HL-60 (cell line): ENCODE results near the gene AQP12A.
"Not testable (repeated sequence)": the region's sequence is repeated elsewhere in the genome, so short reads cannot be mapped to it uniquely, and the experiment has no call there.

Source experiments
- DNase-seq, 2 experiments: peaks; one replicate each; pipeline ENCODE4 v3.0.0-alpha.2; 2010 to 2020; ENCODE audit warnings: low read depth in 1 of 2, low spot score in 1 of 2
- H3K27ac ChIP-seq: fragments of 250-450 bp; sonication (Bioruptor Pico); replicated peaks from 2 replicates; pipeline ENCODE4 v1.5.1; 2020; ENCODE audit warnings: mild to moderate bottlenecking, moderate library complexity
- H3K27me3 ChIP-seq: fragments of 250-450 bp; sonication (Bioruptor Pico); 2 replicates; pipeline ENCODE4 v1.5.1; 2021; ENCODE audit warnings: mild to moderate bottlenecking, moderate library complexity; ENCODE audit not compliant: insufficient read depth, poor library complexity, severe bottlenecking
- H3K4me3 ChIP-seq: replicated peaks from 2 replicates; pipeline ENCODE4 v1.5.1; 2011; ENCODE audit warnings: mild to moderate bottlenecking, control low read depth, low read length; ENCODE audit not compliant: insufficient read depth
- GABPA ChIP-seq: IDR thresholded peaks from 2 replicates; pipeline ENCODE4 v1.6.1; 2012; ENCODE audit warnings: low read depth
- POLR2AphosphoS5 ChIP-seq: IDR thresholded peaks from 2 replicates; pipeline ENCODE4 v1.6.1; 2012; ENCODE audit warnings: low read depth
- REST ChIP-seq: IDR thresholded peaks from 2 replicates; pipeline ENCODE4 v1.6.1; 2012; ENCODE audit warnings: low read depth; ENCODE audit not compliant: insufficient replicate concordance
- SPI1 ChIP-seq: IDR thresholded peaks from 2 replicates; pipeline ENCODE4 v1.6.1; 2012; ENCODE audit warnings: low read depth, mild to moderate bottlenecking, borderline replicate concordance
- TF ChIP-seq, protein P1 (sequence below): IDR thresholded peaks from one replicate; pipeline ENCODE4 v1.5.1; 2011; ENCODE audit warnings: low read length, control low read depth, inconsistent platforms; ENCODE audit not compliant: insufficient read depth

The AQP12A gene

DNA sequence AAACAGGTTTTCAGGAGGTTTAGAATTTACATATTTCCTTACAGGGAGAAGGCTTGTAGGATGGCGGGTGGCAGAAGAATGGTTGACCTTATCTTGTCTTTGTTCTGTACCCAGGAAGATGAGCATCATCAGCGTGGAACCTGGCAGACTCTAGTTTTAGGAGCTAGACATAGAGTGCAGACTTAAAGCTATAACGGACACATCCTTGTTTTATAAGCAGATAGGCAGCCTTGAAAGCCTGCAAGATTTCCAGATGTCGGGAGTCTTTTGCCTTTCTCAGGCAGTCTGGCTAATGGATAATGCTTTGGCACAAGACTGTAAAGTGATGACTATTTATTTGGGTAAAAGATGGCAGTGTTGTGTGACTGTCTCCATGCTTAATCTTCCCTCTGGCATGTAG is 20.7 kb upstream of the AQP12A start:
- no peak overlapping the region for H3K27ac ChIP-seq
- no peak for DNase-seq
- H3K4me3 ChIP-seq, result no peak overlapping the region
- TF ChIP-seq GABPA (no peak), REST (no peak), POLR2AphosphoS5 (no peak), SPI1 (no peak)
- TF ChIP-seq, protein P1, sequence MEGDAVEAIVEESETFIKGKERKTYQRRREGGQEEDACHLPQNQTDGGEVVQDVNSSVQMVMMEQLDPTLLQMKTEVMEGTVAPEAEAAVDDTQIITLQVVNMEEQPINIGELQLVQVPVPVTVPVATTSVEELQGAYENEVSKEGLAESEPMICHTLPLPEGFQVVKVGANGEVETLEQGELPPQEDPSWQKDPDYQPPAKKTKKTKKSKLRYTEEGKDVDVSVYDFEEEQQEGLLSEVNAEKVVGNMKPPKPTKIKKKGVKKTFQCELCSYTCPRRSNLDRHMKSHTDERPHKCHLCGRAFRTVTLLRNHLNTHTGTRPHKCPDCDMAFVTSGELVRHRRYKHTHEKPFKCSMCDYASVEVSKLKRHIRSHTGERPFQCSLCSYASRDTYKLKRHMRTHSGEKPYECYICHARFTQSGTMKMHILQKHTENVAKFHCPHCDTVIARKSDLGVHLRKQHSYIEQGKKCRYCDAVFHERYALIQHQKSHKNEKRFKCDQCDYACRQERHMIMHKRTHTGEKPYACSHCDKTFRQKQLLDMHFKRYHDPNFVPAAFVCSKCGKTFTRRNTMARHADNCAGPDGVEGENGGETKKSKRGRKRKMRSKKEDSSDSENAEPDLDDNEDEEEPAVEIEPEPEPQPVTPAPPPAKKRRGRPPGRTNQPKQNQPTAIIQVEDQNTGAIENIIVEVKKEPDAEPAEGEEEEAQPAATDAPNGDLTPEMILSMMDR, result no peak
- H3K27me3 ChIP-seq, result peaks cover 11% of the 10 kb centered on the region

- no peak overlapping the region for H3K4me3 ChIP-seq
- H3K27ac ChIP-seq, result no peak overlapping the region
- DNase-seq, result no peak
- TF ChIP-seq, protein P1, result no peak
- TF ChIP-seq GABPA (no peak), POLR2AphosphoS5 (no peak), REST (no peak), SPI1 (no peak)
- peaks cover 7% of the 10 kb centered on the region for H3K27me3 ChIP-seq
Measured at GRCh38 chr2:240672076-240672700, 19.5 kb upstream of the AQP12A start.

- Histone ChIP-seq H3K4me3 (no peak overlapping the region), H3K27me3 (peaks cover 7% of the 10 kb centered on the region), H3K27ac (no peak overlapping the region)
- no peak for DNase-seq
- TF ChIP-seq POLR2AphosphoS5 (no peak), GABPA (no peak), REST (no peak), SPI1 (no peak)
- TF ChIP-seq, protein P1, result no peak
Measured at GRCh38 chr2:240672701-240673190, 18.9 kb upstream of the AQP12A start.

DNA sequence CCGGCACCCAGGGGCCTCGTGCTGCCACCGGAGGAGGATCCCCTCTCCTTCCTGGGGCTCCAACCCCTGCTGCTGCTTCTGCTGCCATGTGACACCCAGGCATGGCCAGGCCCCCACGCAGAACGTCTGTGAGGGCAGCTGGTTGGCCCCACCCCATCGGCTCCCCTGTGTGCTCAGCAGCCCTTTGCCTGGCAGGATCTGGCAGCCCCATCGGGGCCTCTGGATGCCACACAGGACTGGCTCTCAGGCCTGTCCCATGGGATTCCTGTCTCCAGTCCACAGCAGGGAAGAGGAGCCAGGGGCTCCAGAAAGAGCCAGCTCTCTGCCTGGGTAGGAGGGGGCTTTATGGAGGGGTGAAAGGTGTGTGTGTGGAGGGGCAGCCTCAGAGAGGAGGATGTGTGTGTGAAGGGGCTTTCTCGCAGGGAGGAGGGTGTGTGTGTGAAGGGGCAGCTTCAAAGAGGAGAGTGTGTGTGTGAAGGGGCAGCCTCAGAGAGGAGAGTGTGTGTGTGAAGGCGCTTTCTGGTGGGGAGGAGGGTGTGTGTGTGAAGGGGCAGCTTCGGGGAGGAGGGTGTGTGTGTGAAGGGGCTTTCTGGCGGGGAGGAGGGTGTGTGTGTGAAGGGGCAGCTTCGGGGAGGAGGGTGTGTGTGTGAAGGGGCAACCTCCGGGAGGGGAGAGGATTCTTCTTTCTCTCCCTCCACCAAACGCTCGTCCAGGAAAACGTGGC is 17.0 kb upstream of the AQP12A start:
- DNase-seq, H3K27ac ChIP-seq, H3K4me3 ChIP-seq, H3K27me3 ChIP-seq: not testable (repeated sequence)

- not testable (repeated sequence) for H3K4me3 ChIP-seq, H3K27ac ChIP-seq, DNase-seq, H3K27me3 ChIP-seq
Measured at GRCh38 chr2:240675345-240675744, 16.3 kb upstream of the AQP12A start.
